H1 (cell line): ENCODE measurements around the gene SLC25A42.

ENCODE experiments used
- ASH2L ChIP-seq: fragments of 200-600, 300-600 bp; sonication (generic); IDR thresholded peaks from one replicate; pipeline ENCODE4 v1.7.1; 2017; ENCODE audit warnings: low read length
- CTCF ChIP-seq, 3 experiments: IDR thresholded peaks; 1 replicate in 2 of 3; 2 replicates in 1 of 3; pipeline versions ENCODE4 v1.5.1 to v1.6.1; 2011; ENCODE audit warnings: low read length in 3 of 3, mild to moderate bottlenecking in 3 of 3, inconsistent platforms in 2 of 3, low read depth in 1 of 3, moderate library complexity in 1 of 3; ENCODE audit not compliant: insufficient read depth in 1 of 3; ENCODE audit errors: control extremely low read depth in 1 of 3
- EP300 ChIP-seq, 2 experiments: IDR thresholded peaks; 1 replicate in 1 of 2; 2 replicates in 1 of 2; pipeline ENCODE4 v1.6.1; 2011 to 2012; ENCODE audit warnings: low read depth in 2 of 2, low read length in 2 of 2, mild to moderate bottlenecking in 2 of 2, borderline replicate concordance in 1 of 2, inconsistent platforms in 1 of 2, moderate library complexity in 1 of 2
- EZH2 ChIP-seq: fragments of 200-600 bp; sonication (generic); IDR thresholded peaks from 2 replicates; pipeline ENCODE4 v1.7.1; 2012; ENCODE audit warnings: low read depth, mild to moderate bottlenecking, moderate library complexity, low read length, inconsistent platforms; ENCODE audit not compliant: severe bottlenecking
- POLR2A ChIP-seq, 2 experiments: IDR thresholded peaks; 1 replicate in 1 of 2; 2 replicates in 1 of 2; pipeline ENCODE4 v1.6.1; 2011; ENCODE audit warnings: low read depth in 2 of 2, low read length in 2 of 2, mild to moderate bottlenecking in 2 of 2; ENCODE audit errors: control extremely low read depth in 1 of 2
- POLR2AphosphoS5 ChIP-seq: IDR thresholded peaks from 2 replicates; pipeline ENCODE4 v1.6.1; 2011; ENCODE audit warnings: low read depth, low read length
- RFX5 ChIP-seq: IDR thresholded peaks from 2 replicates; pipeline ENCODE4 v1.6.1; 2011; ENCODE audit warnings: low read depth, low read length, improper control_type of control experiment, borderline replicate concordance

GRCh38 chr19:19076476-19076875 is 12.7 kb downstream of the SLC25A42 start:
- TF ChIP-seq EP300 (IDR thresholded peaks at IDR 0.05; ENCODE audit: borderline replicate concordance in 1 of 2, low read depth in 2 of 2, low read length in 2 of 2): no peak
- no peak for TF ChIP-seq RFX5
- no peak for TF ChIP-seq POLR2AphosphoS5
- no peak for TF ChIP-seq ASH2L
- no peak for TF ChIP-seq CTCF (IDR thresholded peaks at IDR 0.05; ENCODE audit: control extremely low read depth in 1 of 3, insufficient read depth in 1 of 3, low read depth in 1 of 3, low read length in 3 of 3)
- TF ChIP-seq EZH2: no peak
- no peak for TF ChIP-seq POLR2A (IDR thresholded peaks at IDR 0.05; ENCODE audit: control extremely low read depth in 1 of 2, low read depth in 2 of 2, low read length in 2 of 2)
